CD4-positive, alpha-beta memory T cell (primary cell): ENCODE data around the gene RHBDD3. TPM values are rescaled to one million over a fixed set of nuclear protein-coding genes. Genes with fewer than 3 reads are reported as not detected.
"Not testable (repeated sequence)": the region's sequence is repeated elsewhere in the genome, so short reads cannot be mapped to it uniquely, and the experiment has no call there.

Source experiments
- CTCF ChIA-PET: fragments of 350-600 bp; sonication (Branson Sonifier 250); formaldehyde crosslinking; loops from one replicate; lab custom pipeline; 2021; ENCODE audit warnings: inconsistent platforms; ENCODE audit not compliant: partially characterized antibody; lab: Charles Lee
- POLR2A ChIA-PET: fragments of 350-600 bp; sonication (Branson Sonifier 250); formaldehyde crosslinking; loops from one replicate; lab custom pipeline; 2021; ENCODE audit not compliant: partially characterized antibody; lab: Charles Lee
- DNase-seq, 5 donors: peaks; one replicate each; pipeline versions ENCODE4 v3.0.0 to v3.0.0-alpha.2; 2020 to 2022; ENCODE audit warnings: mixed read lengths in 1 of 5
- H3K27ac ChIP-seq: one replicate; pipeline ENCODE4 v1.7.0; 2013; ENCODE audit warnings: low read depth, low read length
- H3K27me3 ChIP-seq: 2 replicates; pipeline ENCODE4 v1.7.0; 2013; ENCODE audit warnings: mild to moderate bottlenecking, low read length, moderate library complexity; ENCODE audit not compliant: insufficient read depth
- H3K36me3 ChIP-seq: 2 replicates; pipeline ENCODE4 v1.7.0; 2013; ENCODE audit warnings: mild to moderate bottlenecking, low read length, moderate library complexity; ENCODE audit not compliant: insufficient read depth
- H3K4me1 ChIP-seq: 2 replicates; pipeline ENCODE4 v1.7.0; 2013; ENCODE audit warnings: mild to moderate bottlenecking, low read length, moderate library complexity; ENCODE audit not compliant: insufficient read depth
- H3K4me3 ChIP-seq, 2 donors: one replicate each; pipeline ENCODE4 v1.7.0; 2013; ENCODE audit warnings: low read length in 2 of 2, mild to moderate bottlenecking in 1 of 2
- H3K9me3 ChIP-seq, 2 donors: one replicate each; pipeline ENCODE4 v1.7.0; 2013; ENCODE audit warnings: low read length in 2 of 2, control low read depth in 1 of 2; ENCODE audit not compliant: control insufficient read depth in 1 of 2
- H3K27ac Mint-ChIP-seq, 7 donors: one replicate each; pipeline ENCODE4 v1.8.0; 2020 to 2021; ENCODE audit warnings: mixed read lengths in 7 of 7, mild to moderate bottlenecking in 6 of 7, inconsistent platforms in 3 of 7, moderate library complexity in 3 of 7
- H3K27me3 Mint-ChIP-seq, 2 donors: one replicate each; pipeline ENCODE4 v1.8.0; 2020 to 2021; ENCODE audit warnings: mixed read lengths in 2 of 2
- H3K36me3 Mint-ChIP-seq, 2 donors: one replicate each; pipeline ENCODE4 v1.8.0; 2020 to 2021; ENCODE audit warnings: mixed read lengths in 2 of 2, inconsistent platforms in 1 of 2, mild to moderate bottlenecking in 1 of 2
- H3K4me1 Mint-ChIP-seq, 4 donors: one replicate each; pipeline ENCODE4 v1.8.0; 2020 to 2021; ENCODE audit warnings: mixed read lengths in 4 of 4, mild to moderate bottlenecking in 1 of 4
- H3K4me3 Mint-ChIP-seq, 8 donors: one replicate each; pipeline ENCODE4 v1.8.0; 2020 to 2021; ENCODE audit warnings: mixed read lengths in 8 of 8, mild to moderate bottlenecking in 7 of 8, moderate library complexity in 6 of 8, inconsistent platforms in 3 of 8
- H3K9me3 Mint-ChIP-seq, 8 donors: one replicate each; pipeline ENCODE4 v1.8.0; 2020 to 2021; ENCODE audit warnings: mixed read lengths in 8 of 8, mild to moderate bottlenecking in 5 of 8, inconsistent platforms in 3 of 8, moderate library complexity in 1 of 8
- intact Hi-C: fragments of 100-400 bp; cut with micrococcal nuclease; formaldehyde crosslinking; loops from one replicate; pipeline ENCODE4 v1.15.1; 2023
- polyA plus RNA-seq, 2 donors: library from polyadenylated mRNA; unstranded; fragments of 300-500 nt; fragmentation: Illumina TruSeq; gene quantifications; one replicate each; pipeline ENCODE4 v1.2.3, GENCODE V29; 2021
- total RNA-seq, 2 experiments: library from RNA; stranded (reverse); gene quantifications; one replicate each; pipeline ENCODE4 v1.2.3, GENCODE V29; 2021

RHBDD3 gene
- total and polyA plus RNA-seq, 4 experiments from 2014 or later: 7.8 to 16.1 (median 11.1) TPM

- peak overlapping the region in 1 of 7 donors; percentile 62 for H3K27ac Mint-ChIP-seq
- ChIA-PET POLR2A (no interaction called here), CTCF (interaction anchor here (1.1 to 1.5 kb wide), 3 partner anchors 25 to 28 kb away, joined by 3 to 6 read pairs (median 3); no protein-coding TSS in a partner anchor)
- no peaks in the 10 kb centered on the region for H3K9me3 Mint-ChIP-seq
- H3K27me3 Mint-ChIP-seq: no peaks in the 10 kb centered on the region
- no peak overlapping the region for H3K4me3 Mint-ChIP-seq
- H3K4me1 ChIP-seq: no peaks in the 10 kb centered on the region
- no peaks in the 10 kb centered on the region for H3K36me3 Mint-ChIP-seq
- no peaks in the 10 kb centered on the region for H3K9me3 ChIP-seq
- no peaks in the 10 kb centered on the region for H3K27me3 ChIP-seq
- no peaks in the 10 kb centered on the region for H3K36me3 ChIP-seq
- no peak overlapping the region for H3K4me3 ChIP-seq
- no peaks in the 10 kb centered on the region for H3K4me1 Mint-ChIP-seq
- intact Hi-C loops: no loop called here
- no peak overlapping the region for H3K27ac ChIP-seq
- no peak for DNase-seq
Measured at GRCh38 chr22:29219881-29220670, 47.7 kb downstream of the RHBDD3 start.

- H3K4me1 Mint-ChIP-seq, H3K27ac ChIP-seq, H3K27me3 Mint-ChIP-seq, H3K4me3 Mint-ChIP-seq, H3K27me3 ChIP-seq, H3K36me3 ChIP-seq, H3K27ac Mint-ChIP-seq, H3K4me1 ChIP-seq, H3K9me3 ChIP-seq, H3K4me3 ChIP-seq, POLR2A ChIA-PET, H3K9me3 Mint-ChIP-seq, H3K36me3 Mint-ChIP-seq, intact Hi-C loops, DNase-seq: not testable (repeated sequence)
- CTCF ChIA-PET: interaction anchor here (1.3 to 1.5 kb wide), 2 partner anchors 27 to 28 kb away, joined by 3 to 6 read pairs; no protein-coding TSS in a partner anchor
Measured at GRCh38 chr22:29219409-29219782, 48.4 kb downstream of the RHBDD3 start.

GRCh38 chr22:29218758-29219408 lies 48.9 kb downstream of the RHBDD3 start:
- Histone ChIP-seq H3K9me3 (no peaks in the 10 kb centered on the region), H3K36me3 (no peaks in the 10 kb centered on the region), H3K27me3 (no peaks in the 10 kb centered on the region), H3K27ac (no peak overlapping the region), H3K4me1 (no peaks in the 10 kb centered on the region), H3K4me3 (no peak overlapping the region)
- no peak for DNase-seq
- Mint-ChIP-seq H3K36me3 (no peaks in the 10 kb centered on the region), H3K9me3 (no peaks in the 10 kb centered on the region), H3K4me3 (no peak overlapping the region), H3K27ac (no peak overlapping the region), H3K27me3 (peaks cover 0 to 3% of the 10 kb centered on the region in 2 donors), H3K4me1 (no peaks in the 10 kb centered on the region)
- CTCF ChIA-PET: interaction anchor here (1.3 to 1.5 kb wide), 2 partner anchors 27 to 29 kb away, joined by 3 to 6 read pairs; no protein-coding TSS in a partner anchor
- POLR2A ChIA-PET: no interaction called here
- intact Hi-C loops: no loop called here

GRCh38 chr22:29217827-29218757 lies 49.7 kb downstream of the RHBDD3 start:
- Histone ChIP-seq H3K36me3 (no peaks in the 10 kb centered on the region), H3K27me3 (no peaks in the 10 kb centered on the region), H3K4me1 (no peaks in the 10 kb centered on the region), H3K4me3 (no peak overlapping the region), H3K27ac (no peak overlapping the region), H3K9me3 (no peaks in the 10 kb centered on the region)
- DNase-seq: no peak
- no peak overlapping the region for H3K4me3 Mint-ChIP-seq
- intact Hi-C loops: no loop called here
- H3K27ac Mint-ChIP-seq: peak overlapping the region in 1 of 7 donors; percentile 65
- no peaks in the 10 kb centered on the region for H3K4me1 Mint-ChIP-seq
- peaks cover 0 to 3% of the 10 kb centered on the region in 2 donors for H3K27me3 Mint-ChIP-seq
- H3K36me3 Mint-ChIP-seq: no peaks in the 10 kb centered on the region
- POLR2A ChIA-PET: no interaction called here
- H3K9me3 Mint-ChIP-seq: no peaks in the 10 kb centered on the region
- CTCF ChIA-PET: no interaction called here

- no peak for DNase-seq
- POLR2A ChIA-PET: no interaction called here
- intact Hi-C loops: no loop called here
Measured at GRCh38 chr22:29216873-29217666, 50.7 kb downstream of the RHBDD3 start.

GRCh38 chr22:29216011-29216872 lies 51.5 kb downstream of the RHBDD3 start:
- Mint-ChIP-seq H3K27me3 (peaks cover 0 to 6% of the 10 kb centered on the region in 2 donors), H3K9me3 (no peaks in the 10 kb centered on the region), H3K27ac (no peak overlapping the region), H3K4me3 (no peak overlapping the region), H3K36me3 (no peaks in the 10 kb centered on the region), H3K4me1 (no peaks in the 10 kb centered on the region)
- H3K4me3 ChIP-seq: no peak overlapping the region
- ChIA-PET CTCF (interaction anchor here (1.5 kb wide), 1 partner anchor 30 kb away, joined by 5 read pairs; no protein-coding TSS in a partner anchor), POLR2A (no interaction called here)
- no peaks in the 10 kb centered on the region for H3K9me3 ChIP-seq
- no peaks in the 10 kb centered on the region for H3K27me3 ChIP-seq
- H3K36me3 ChIP-seq: no peaks in the 10 kb centered on the region
- no peaks in the 10 kb centered on the region for H3K4me1 ChIP-seq
- intact Hi-C loops: no loop called here
- H3K27ac ChIP-seq: no peak overlapping the region
- DNase-seq: no peak

More at GRCh38 chr22:29216873-29217666, 50.7 kb downstream of the RHBDD3 start:
- Histone ChIP-seq H3K9me3 (no peaks in the 10 kb centered on the region), H3K27ac (no peak overlapping the region), H3K27me3 (no peaks in the 10 kb centered on the region), H3K36me3 (no peaks in the 10 kb centered on the region), H3K4me3 (no peak overlapping the region), H3K4me1 (no peaks in the 10 kb centered on the region)
- peaks cover 0 to 3% of the 10 kb centered on the region in 2 donors for H3K27me3 Mint-ChIP-seq
- no peak overlapping the region for H3K4me3 Mint-ChIP-seq
- no peaks in the 10 kb centered on the region for H3K4me1 Mint-ChIP-seq
- H3K9me3 Mint-ChIP-seq: no peaks in the 10 kb centered on the region
- H3K36me3 Mint-ChIP-seq: no peaks in the 10 kb centered on the region
- CTCF ChIA-PET: interaction anchor here (1.5 kb wide), 1 partner anchor 29 kb away, joined by 5 read pairs; no protein-coding TSS in a partner anchor
- no peak overlapping the region for H3K27ac Mint-ChIP-seq
